Peyer's patch (tissue), 4 donors: ENCODE results near the gene IPO4. TPM values are rescaled to one million over a fixed set of nuclear protein-coding genes. Genes with fewer than 3 reads are reported as not detected.
A peak's percentile ranks its signal among the peaks of the same experiment; 100 is the strongest.

Experiments used
- DNase-seq, 3 donors: peaks; one replicate each; pipeline ENCODE4 v3.0.0-alpha.2; 2017 to 2019
- H3K27ac ChIP-seq, 4 donors: fragments of 200-600 bp; sonication (generic); one replicate each; pipeline ENCODE4 v1.5.1; 2016 to 2019
- H3K27me3 ChIP-seq, 2 donors: fragments of 200-600 bp; sonication (generic); one replicate each; pipeline ENCODE4 v1.5.1; 2019
- H3K36me3 ChIP-seq, 3 donors: fragments of 200-600 bp; sonication (generic); one replicate each; pipeline ENCODE4 v1.5.1; 2016 to 2019
- H3K4me1 ChIP-seq, 4 donors: fragments of 200-600 bp; sonication (generic); one replicate each; pipeline ENCODE4 v1.5.1; 2016 to 2019
- H3K4me3 ChIP-seq, 4 donors: fragments of 200-600 bp; sonication (generic); 1 replicate in 3 of 4; 2 replicates in 1 of 4; pipeline ENCODE4 v1.5.1; 2016 to 2019; ENCODE audit warnings: mild to moderate bottlenecking in 1 of 4
- H3K9me3 ChIP-seq, 4 donors: fragments of 200-600 bp; sonication (generic); one replicate each; pipeline ENCODE4 v1.5.1; 2016 to 2019; ENCODE audit warnings: mild to moderate bottlenecking in 1 of 4
- POLR2A ChIP-seq, 2 donors: fragments of 450-650 bp; IDR thresholded peaks; one replicate each; pipeline ENCODE4 v1.5.1; 2017; ENCODE audit warnings: antibody characterized with exemption in 2 of 2, mild to moderate bottlenecking in 2 of 2, moderate library complexity in 2 of 2
- total RNA-seq, 4 donors: library from RNA; depleted of rRNA; stranded (reverse); fragments of >200 nt; gene quantifications; one replicate each; pipeline ENCODE4 v1.1.0, GENCODE V29; 2016
- TF ChIP-seq, protein P1 (sequence below), 6 experiments: fragments of 450-650 bp in 4 of 6; fragments of 200-600 bp in 2 of 6; sonication (generic) in 1 of 6; IDR thresholded peaks; one replicate each; pipeline ENCODE4 v1.5.1; 2017 to 2019; ENCODE audit warnings: antibody characterized with exemption in 6 of 6, mild to moderate bottlenecking in 3 of 6, moderate library complexity in 1 of 6

IPO4 gene
- total RNA-seq, 4 donors from 2014 or later = 12.8 to 56.9 (median 34.2) TPM

DNA sequence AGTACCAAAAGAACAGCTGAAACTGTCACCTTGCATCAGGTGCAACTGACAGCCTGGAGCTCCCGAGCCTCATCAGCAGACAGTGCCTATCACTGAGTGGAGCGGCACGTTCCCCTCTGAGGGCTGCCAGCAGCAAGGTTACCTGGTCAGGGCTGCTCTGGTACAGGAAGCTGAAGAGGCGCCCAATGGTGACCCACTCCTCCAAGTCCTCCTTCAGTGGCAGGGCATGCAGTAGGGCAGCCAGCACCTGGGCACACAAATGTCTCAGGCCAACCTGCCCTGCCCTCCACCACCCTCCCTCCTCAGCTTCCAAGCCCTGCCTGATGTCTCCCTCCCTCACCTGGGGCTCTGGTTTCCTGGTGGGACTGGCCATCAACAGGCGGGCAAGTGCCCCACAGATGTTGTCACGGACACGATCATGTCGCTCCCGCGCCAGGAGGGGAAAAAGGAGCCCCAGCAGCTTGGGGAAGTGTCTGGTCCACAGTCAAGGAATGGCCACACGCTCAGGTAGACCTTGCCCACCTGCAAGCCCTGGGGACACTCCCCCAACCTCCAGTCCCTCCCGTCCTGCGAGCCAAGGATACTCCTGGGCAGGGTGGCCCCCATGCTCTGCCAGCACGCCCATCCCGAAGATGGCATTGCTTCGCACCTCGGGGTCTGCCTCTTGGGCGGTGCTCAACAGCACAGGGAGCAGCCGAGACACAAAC lies 7.1 kb downstream of the IPO4 start:
- no peak for TF ChIP-seq POLR2A (IDR thresholded peaks at IDR 0.05)
- TF ChIP-seq, protein P1, sequence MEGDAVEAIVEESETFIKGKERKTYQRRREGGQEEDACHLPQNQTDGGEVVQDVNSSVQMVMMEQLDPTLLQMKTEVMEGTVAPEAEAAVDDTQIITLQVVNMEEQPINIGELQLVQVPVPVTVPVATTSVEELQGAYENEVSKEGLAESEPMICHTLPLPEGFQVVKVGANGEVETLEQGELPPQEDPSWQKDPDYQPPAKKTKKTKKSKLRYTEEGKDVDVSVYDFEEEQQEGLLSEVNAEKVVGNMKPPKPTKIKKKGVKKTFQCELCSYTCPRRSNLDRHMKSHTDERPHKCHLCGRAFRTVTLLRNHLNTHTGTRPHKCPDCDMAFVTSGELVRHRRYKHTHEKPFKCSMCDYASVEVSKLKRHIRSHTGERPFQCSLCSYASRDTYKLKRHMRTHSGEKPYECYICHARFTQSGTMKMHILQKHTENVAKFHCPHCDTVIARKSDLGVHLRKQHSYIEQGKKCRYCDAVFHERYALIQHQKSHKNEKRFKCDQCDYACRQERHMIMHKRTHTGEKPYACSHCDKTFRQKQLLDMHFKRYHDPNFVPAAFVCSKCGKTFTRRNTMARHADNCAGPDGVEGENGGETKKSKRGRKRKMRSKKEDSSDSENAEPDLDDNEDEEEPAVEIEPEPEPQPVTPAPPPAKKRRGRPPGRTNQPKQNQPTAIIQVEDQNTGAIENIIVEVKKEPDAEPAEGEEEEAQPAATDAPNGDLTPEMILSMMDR (IDR thresholded peaks at IDR 0.05) = no peak
- Histone ChIP-seq H3K9me3 (no peaks in the 10 kb centered on the region), H3K27me3 (no peaks in the 10 kb centered on the region), H3K36me3 (peaks cover 0 to 95% (median 0%) of the 10 kb centered on the region in 3 donors), H3K4me3 (no peak overlapping the region), H3K4me1 (no peaks in the 10 kb centered on the region), H3K27ac (no peak overlapping the region)
- peak in 1 of 3 donors; percentile 41 for DNase-seq

DNA sequence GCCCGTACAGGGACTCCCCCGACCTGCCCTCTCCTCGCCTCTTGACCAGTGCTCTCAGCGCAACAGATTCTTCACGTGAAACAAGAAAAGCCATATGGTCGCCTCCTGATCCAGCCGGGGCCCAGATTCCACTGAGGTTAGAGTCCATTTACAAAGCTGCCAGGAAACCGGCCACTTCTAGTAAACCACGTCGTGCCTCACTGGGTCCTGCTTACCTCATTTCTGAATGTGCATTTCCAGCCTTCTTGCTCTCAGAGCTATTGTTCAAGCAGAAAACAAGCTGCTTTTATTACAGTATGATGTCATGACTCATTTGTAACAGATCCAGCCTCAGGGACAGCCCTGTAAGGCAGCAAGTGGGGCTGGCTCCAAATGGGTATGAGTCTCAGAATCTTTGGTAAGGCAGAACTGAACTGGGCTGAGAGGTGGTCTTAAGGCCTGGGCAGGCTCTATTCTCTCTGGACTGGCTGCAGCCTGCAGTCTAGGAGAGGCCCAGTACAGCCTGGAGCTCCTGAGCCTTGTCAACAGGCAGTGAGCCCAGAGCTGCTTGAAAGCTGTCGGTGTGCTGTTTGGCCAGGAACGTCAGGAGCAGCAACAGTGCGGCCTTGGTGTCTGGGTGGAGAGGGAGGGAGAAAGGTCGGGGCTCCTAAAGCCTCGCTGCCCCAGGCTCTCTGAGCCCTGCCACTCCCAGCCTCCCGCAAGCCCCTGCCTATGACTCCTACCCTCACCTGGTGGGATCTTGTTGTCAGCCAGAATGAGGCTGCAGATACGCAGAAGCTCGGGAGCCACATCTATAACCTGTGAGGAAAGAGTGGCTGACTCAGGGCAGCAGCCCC lies 8.4 kb downstream of the IPO4 start:
- H3K27me3 ChIP-seq = no peaks in the 10 kb centered on the region
- TF ChIP-seq, protein P1 (IDR thresholded peaks at IDR 0.05) = no peak
- no peak for TF ChIP-seq POLR2A (IDR thresholded peaks at IDR 0.05)
- H3K4me1 ChIP-seq = no peaks in the 10 kb centered on the region
- H3K4me3 ChIP-seq = no peak overlapping the region
- peaks cover 0 to 92% (median 0%) of the 10 kb centered on the region in 3 donors for H3K36me3 ChIP-seq
- no peaks in the 10 kb centered on the region for H3K9me3 ChIP-seq
- H3K27ac ChIP-seq = peak overlapping the region in 1 of 4 donors; percentile 19
- DNase-seq = no peak

DNA sequence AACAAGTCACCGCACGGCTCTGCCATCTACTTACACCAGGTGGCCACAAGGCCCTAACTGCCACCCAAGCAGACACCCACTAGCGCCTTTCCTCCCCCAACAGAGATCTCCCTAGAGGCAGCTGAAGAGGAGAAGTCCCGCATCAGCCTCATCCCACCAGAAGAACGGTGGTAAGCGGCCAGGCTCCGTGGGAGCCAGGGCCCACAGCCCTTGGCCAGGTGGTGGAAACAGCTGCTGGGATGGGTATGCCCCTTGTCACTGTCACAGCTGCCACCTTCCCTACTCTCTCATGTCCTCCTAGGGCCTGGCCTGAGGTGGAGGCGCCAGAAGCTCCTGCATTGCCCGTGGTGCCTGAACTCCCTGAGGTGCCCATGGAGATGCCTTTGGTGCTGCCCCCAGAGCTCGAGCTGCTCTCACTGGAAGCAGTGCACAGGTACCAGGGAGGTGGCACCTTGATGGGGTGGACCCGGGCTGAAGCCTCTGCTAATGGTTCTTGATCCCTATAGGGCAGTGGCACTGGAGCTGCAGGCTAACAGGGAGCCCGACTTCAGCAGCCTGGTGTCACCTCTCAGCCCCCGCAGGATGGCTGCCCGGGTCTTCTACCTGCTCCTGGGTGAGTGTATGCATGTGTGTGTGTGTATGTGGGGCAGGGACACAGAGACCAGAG lies 9.2 kb downstream of the IPO4 start:
- DNase-seq = peak in 1 of 3 donors; percentile 43
- Histone ChIP-seq H3K9me3 (no peaks in the 10 kb centered on the region), H3K36me3 (peaks cover 0 to 84% (median 0%) of the 10 kb centered on the region in 3 donors), H3K4me3 (no peak overlapping the region), H3K27ac (peak overlapping the region in 1 of 4 donors; percentile 16), H3K4me1 (no peaks in the 10 kb centered on the region), H3K27me3 (no peaks in the 10 kb centered on the region)
- no peak for TF ChIP-seq POLR2A (IDR thresholded peaks at IDR 0.05)

DNA sequence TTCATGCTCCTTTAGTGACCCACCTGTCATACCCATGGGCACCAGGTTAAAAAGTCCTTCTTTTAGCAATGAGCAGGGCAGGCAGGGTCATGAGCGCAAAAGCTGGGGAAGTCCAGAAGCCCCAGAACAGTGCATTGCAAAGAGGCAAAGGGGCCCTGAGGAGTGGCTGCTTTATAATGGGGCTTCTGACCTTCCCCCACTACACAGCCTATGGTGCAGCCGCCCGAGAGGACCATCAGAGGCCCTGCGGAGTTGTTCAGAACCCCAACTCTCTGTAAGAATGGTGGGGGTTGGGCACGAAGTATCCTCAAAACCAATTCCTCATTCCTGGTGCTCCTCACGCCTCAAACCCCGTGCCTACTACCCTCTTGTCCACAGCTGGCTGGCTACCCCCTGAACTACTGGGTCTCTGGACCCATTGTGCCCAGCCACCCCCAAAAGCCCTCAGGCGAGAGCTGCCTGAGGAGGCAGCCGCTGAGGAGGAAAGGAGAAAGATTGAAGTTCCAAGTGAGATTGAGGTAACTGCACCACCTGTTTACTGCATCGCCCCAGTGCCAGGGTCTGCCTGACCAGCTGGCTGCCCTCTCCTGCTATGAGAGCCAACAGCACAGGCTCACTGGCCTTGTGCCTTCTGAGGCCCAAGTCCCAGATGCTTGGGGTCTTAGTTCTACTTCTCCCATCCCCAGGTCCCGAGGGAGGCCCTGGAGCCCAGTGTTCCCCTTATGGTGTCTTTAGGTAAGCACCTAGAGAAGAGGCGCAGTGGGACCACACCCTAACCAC lies 10.0 kb downstream of the IPO4 start:
- H3K27ac ChIP-seq = no peak overlapping the region
- H3K27me3 ChIP-seq = no peaks in the 10 kb centered on the region
- no peak overlapping the region for H3K4me3 ChIP-seq
- no peak for TF ChIP-seq POLR2A (IDR thresholded peaks at IDR 0.05)
- TF ChIP-seq, protein P1 (IDR thresholded peaks at IDR 0.05) = no peak
- H3K4me1 ChIP-seq = no peaks in the 10 kb centered on the region
- no peak for DNase-seq
- no peaks in the 10 kb centered on the region for H3K9me3 ChIP-seq
- H3K36me3 ChIP-seq = peaks cover 0 to 76% (median 0%) of the 10 kb centered on the region in 3 donors

DNA sequence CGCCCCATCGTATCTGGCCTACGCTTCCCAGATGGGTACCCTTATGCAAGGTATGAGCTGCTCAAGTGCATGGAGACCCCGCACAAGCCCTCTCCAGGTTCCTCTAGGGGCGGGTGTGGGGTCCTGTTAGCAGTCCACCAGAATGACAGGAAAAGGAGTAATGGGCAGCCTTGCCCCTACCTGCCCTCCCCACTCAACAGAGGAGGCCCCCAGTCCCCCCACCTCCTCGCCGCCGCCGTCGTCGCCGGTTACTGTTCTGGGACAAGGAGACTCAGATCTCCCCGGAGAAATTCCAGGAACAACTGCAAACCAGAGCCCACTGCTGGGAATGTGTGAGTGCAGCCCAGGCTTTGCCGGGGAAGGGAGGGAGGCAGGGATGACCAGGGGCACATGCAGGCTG lies 10.7 kb downstream of the IPO4 start:
- DNase-seq = peak in 1 of 3 donors; percentile 45

More for the DNA sequence above, 10.7 kb downstream of the IPO4 start:
- no peaks in the 10 kb centered on the region for H3K4me1 ChIP-seq
- peaks cover 0 to 69% (median 0%) of the 10 kb centered on the region in 3 donors for H3K36me3 ChIP-seq
- no peak for TF ChIP-seq POLR2A (IDR thresholded peaks at IDR 0.05)
- TF ChIP-seq, protein P1 (IDR thresholded peaks at IDR 0.05) = no peak
- H3K4me3 ChIP-seq = no peak overlapping the region
- no peak overlapping the region for H3K27ac ChIP-seq
- H3K9me3 ChIP-seq = no peaks in the 10 kb centered on the region
- H3K27me3 ChIP-seq = no peaks in the 10 kb centered on the region
